Gastrocnemius medialis (tissue), 4 donors: Measurements from ENCODE around the gene OSGIN1. TPM values are rescaled to one million over a fixed set of nuclear protein-coding genes. Genes with fewer than 3 reads are reported as not detected.
A peak's percentile ranks its signal among the peaks of the same experiment; 100 is the strongest.

ENCODE experiments used
- ATAC-seq, 2 donors: fragments of 150-250 bp; one replicate each; pipeline ENCODE4 v1.9.1; 2016
- DNase-seq, 2 donors: peaks; one replicate each; pipeline ENCODE4 v3.0.0-alpha.2; 2019
- H3K27ac ChIP-seq, 4 donors: fragments of 200-600 bp; sonication (generic); 1 replicate in 1 of 4; 2 replicates in 3 of 4; pipeline ENCODE4 v1.5.1; 2016 to 2018; ENCODE audit warnings: mild to moderate bottlenecking in 2 of 4, moderate library complexity in 1 of 4
- H3K27me3 ChIP-seq, 3 donors: fragments of 200-600 bp; sonication (generic) in 2 of 3; 1 replicate in 1 of 3; 2 replicates in 2 of 3; pipeline versions ENCODE4 v1.5.1 to v1.6.0; 2016 to 2019; ENCODE audit warnings: mild to moderate bottlenecking in 1 of 3, moderate library complexity in 1 of 3
- H3K36me3 ChIP-seq, 2 donors: fragments of 200-600 bp; sonication (generic) in 1 of 2; one replicate each; pipeline ENCODE4 v1.5.1; 2017 to 2018
- H3K4me1 ChIP-seq, 2 donors: fragments of 200-600 bp; sonication (generic) in 1 of 2; one replicate each; pipeline ENCODE4 v1.5.1; 2016 to 2017; ENCODE audit warnings: mild to moderate bottlenecking in 2 of 2
- H3K4me3 ChIP-seq, 4 donors: fragments of 200-600 bp; sonication (generic) in 3 of 4; 1 replicate in 1 of 4; 2 replicates in 3 of 4; pipeline ENCODE4 v1.5.1; 2016 to 2019; ENCODE audit warnings: mild to moderate bottlenecking in 2 of 4
- H3K9me3 ChIP-seq, 3 donors: fragments of 200-600 bp; sonication (generic) in 2 of 3; 1 replicate in 1 of 3; 2 replicates in 2 of 3; pipeline ENCODE4 v1.5.1; 2016 to 2019
- POLR2A ChIP-seq, 2 donors: fragments of 450-650 bp; IDR thresholded peaks; one replicate each; pipeline ENCODE4 v1.6.1; 2017; ENCODE audit warnings: antibody characterized with exemption in 2 of 2, mild to moderate bottlenecking in 2 of 2, moderate library complexity in 2 of 2
- in situ Hi-C, 4 donors: fragments of 200-750 bp; cut with MboI; loops; one replicate each; pipeline versions ENCODE4 v1.15.0 to v1.8.0; 2017; ENCODE audit warnings: low sequenced_read_pairs in 4 of 4
- intact Hi-C: fragments of 100-400 bp; cut with DNase I; formaldehyde crosslinking; loops from one replicate; pipeline ENCODE4 v1.15.1; 2023; ENCODE audit warnings: low total_unique reads
- total RNA-seq, 4 donors: library from RNA; depleted of rRNA; stranded (reverse); fragments of >200 nt; gene quantifications; one replicate each; pipeline versions ENCODE4 v1.1.0 to v1.2.3, GENCODE V29; 2016
- TF ChIP-seq, protein P1 (sequence below), 5 experiments: fragments of 450-650 bp in 3 of 5; fragments of 200-600 bp in 2 of 5; sonication (generic) in 2 of 5; IDR thresholded peaks in 4 of 5; conservative IDR thresholded peaks in 1 of 5; 1 replicate in 4 of 5; 2 replicates in 1 of 5; pipeline ENCODE4 v1.5.1; 2016 to 2019; ENCODE audit warnings: antibody characterized with exemption in 5 of 5, mild to moderate bottlenecking in 3 of 5, moderate library complexity in 3 of 5

The OSGIN1 gene
- total RNA-seq, 4 donors from 2014 or later = 9.6 to 24.9 (median 13.2) TPM

DNA sequence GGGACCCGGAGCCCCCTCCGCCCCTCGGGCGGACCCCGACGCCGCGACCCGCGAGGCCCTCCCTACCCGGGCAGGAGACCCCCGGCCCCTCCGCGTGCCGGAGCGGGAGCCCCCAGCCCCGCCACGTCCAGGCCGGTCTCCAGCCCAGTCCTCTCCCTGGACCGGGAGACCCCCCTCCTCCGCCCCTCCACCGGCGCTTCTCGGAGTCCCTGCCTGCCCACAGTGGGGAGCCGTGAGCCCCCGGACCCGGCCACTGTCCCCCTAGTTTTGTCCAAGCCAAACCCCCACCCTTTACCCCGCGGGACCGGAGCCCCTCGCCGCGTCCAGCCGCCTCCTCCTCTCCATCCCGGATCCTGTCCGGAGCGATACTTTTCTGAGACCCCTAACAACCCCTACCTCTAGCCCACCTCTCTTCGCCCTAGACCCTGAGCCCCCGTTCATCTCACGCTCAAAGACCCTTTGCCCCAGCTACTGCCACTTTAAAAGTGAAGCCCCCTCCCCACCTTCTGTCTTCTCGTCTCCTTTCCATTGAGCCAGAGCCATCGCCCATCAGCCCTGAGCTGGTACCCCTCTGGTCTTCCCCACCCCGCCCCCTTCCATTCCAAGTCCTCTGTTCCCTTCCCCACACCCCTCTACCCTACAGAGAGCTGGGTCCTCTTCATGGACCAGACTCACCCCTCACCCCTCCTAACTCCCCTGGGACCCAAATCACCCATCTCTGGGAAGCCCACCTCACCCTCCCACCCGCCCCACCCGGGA lies 16.0 kb downstream of the OSGIN1 start:
- Histone ChIP-seq H3K4me1 (no peaks in the 10 kb centered on the region), H3K36me3 (peaks cover 0 to 22% of the 10 kb centered on the region in 2 donors), H3K9me3 (no peaks in the 10 kb centered on the region), H3K4me3 (no peak overlapping the region), H3K27me3 (peaks cover 0 to 7% (median 0%) of the 10 kb centered on the region in 3 donors), H3K27ac (no peak overlapping the region)
- in situ Hi-C loops (loop anchor here (10.0 to 25.0 kb wide), 6 partner anchors 93 to 518 kb away; partner anchors contain the start of genes ADAD2 (in 1 of the 4), HSBP1 (in 1 of the 4) and TAF1C (in 1 of the 4)), intact Hi-C loops (loop anchor here (5.0 kb wide), 1 partner anchor 218 kb away; the partner anchor contains the start of gene TAF1C)
- TF ChIP-seq, protein P1, sequence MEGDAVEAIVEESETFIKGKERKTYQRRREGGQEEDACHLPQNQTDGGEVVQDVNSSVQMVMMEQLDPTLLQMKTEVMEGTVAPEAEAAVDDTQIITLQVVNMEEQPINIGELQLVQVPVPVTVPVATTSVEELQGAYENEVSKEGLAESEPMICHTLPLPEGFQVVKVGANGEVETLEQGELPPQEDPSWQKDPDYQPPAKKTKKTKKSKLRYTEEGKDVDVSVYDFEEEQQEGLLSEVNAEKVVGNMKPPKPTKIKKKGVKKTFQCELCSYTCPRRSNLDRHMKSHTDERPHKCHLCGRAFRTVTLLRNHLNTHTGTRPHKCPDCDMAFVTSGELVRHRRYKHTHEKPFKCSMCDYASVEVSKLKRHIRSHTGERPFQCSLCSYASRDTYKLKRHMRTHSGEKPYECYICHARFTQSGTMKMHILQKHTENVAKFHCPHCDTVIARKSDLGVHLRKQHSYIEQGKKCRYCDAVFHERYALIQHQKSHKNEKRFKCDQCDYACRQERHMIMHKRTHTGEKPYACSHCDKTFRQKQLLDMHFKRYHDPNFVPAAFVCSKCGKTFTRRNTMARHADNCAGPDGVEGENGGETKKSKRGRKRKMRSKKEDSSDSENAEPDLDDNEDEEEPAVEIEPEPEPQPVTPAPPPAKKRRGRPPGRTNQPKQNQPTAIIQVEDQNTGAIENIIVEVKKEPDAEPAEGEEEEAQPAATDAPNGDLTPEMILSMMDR (IDR thresholded peaks at IDR 0.05 in 4 of 5, conservative IDR thresholded peaks at IDR 0.05 in 1 of 5) = no peak
- TF ChIP-seq POLR2A (IDR thresholded peaks at IDR 0.05) = no peak
- ATAC-seq = no peak
- DNase-seq = no peak

GRCh38 chr16:83969771-83970429 lies 16.9 kb downstream of the OSGIN1 start:
- no peak for TF ChIP-seq POLR2A (IDR thresholded peaks at IDR 0.05)
- TF ChIP-seq, protein P1 (IDR thresholded peaks at IDR 0.05 in 4 of 5, conservative IDR thresholded peaks at IDR 0.05 in 1 of 5) = no peak
- Histone ChIP-seq H3K4me3 (no peak overlapping the region), H3K27me3 (peaks cover 0 to 7% (median 0%) of the 10 kb centered on the region in 3 donors), H3K36me3 (peaks cover 0 to 14% of the 10 kb centered on the region in 2 donors), H3K9me3 (no peaks in the 10 kb centered on the region), H3K4me1 (no peaks in the 10 kb centered on the region), H3K27ac (no peak overlapping the region)
- intact Hi-C loops = loop anchor here (5.0 kb wide), 1 partner anchor 217 kb away; the partner anchor contains the start of gene TAF1C
- ATAC-seq = no peak
- in situ Hi-C loops = loop anchor here (10.0 to 25.0 kb wide), 7 partner anchors 85 to 517 kb away; partner anchors contain the start of genes ADAD2 (in 1 of the 4), HSBP1 (in 1 of the 4) and TAF1C (in 1 of the 4)
- DNase-seq = peak in 1 of 2 donors; percentile 9

- H3K27ac ChIP-seq = no peak overlapping the region
- peaks cover 0 to 7% (median 0%) of the 10 kb centered on the region in 3 donors for H3K27me3 ChIP-seq
- no peak for ATAC-seq
- no peaks in the 10 kb centered on the region for H3K9me3 ChIP-seq
- H3K4me3 ChIP-seq = no peak overlapping the region
- in situ Hi-C loops = loop anchor here (10.0 to 25.0 kb wide), 6 partner anchors 84 to 517 kb away; partner anchors contain the start of genes ADAD2 (in 1 of the 4), HSBP1 (in 1 of the 4) and TAF1C (in 1 of the 4)
- intact Hi-C loops = no loop called here
- no peak for TF ChIP-seq POLR2A (IDR thresholded peaks at IDR 0.05)
- no peak for DNase-seq
- H3K36me3 ChIP-seq = peaks cover 0 to 9% of the 10 kb centered on the region in 2 donors
- H3K4me1 ChIP-seq = no peaks in the 10 kb centered on the region
Measured at GRCh38 chr16:83970430-83970815, 17.4 kb downstream of the OSGIN1 start.

GRCh38 chr16:83971165-83972130 lies 18.4 kb downstream of the OSGIN1 start:
- TF ChIP-seq, protein P1 (IDR thresholded peaks at IDR 0.05 in 4 of 5, conservative IDR thresholded peaks at IDR 0.05 in 1 of 5) = no peak
- TF ChIP-seq POLR2A (IDR thresholded peaks at IDR 0.05) = no peak
- peaks cover 0 to 7% (median 0%) of the 10 kb centered on the region in 3 donors for H3K27me3 ChIP-seq
- intact Hi-C loops (no loop called here), in situ Hi-C loops (loop anchor here (10.0 to 25.0 kb wide), 6 partner anchors 83 to 516 kb away; partner anchors contain the start of genes ADAD2 (in 1 of the 4), HSBP1 (in 1 of the 4) and TAF1C (in 1 of the 4))
- no peak for ATAC-seq
- H3K36me3 ChIP-seq = no peaks in the 10 kb centered on the region
- no peaks in the 10 kb centered on the region for H3K4me1 ChIP-seq
- no peak overlapping the region for H3K27ac ChIP-seq
- DNase-seq = no peak
- H3K9me3 ChIP-seq = no peaks in the 10 kb centered on the region
- H3K4me3 ChIP-seq = no peak overlapping the region
